Omental fat pad (tissue), 4 donors: Measurements from ENCODE around the gene MB. TPM values are rescaled to one million over a fixed set of nuclear protein-coding genes. Genes with fewer than 3 reads are reported as not detected.

Experiments used
- ATAC-seq: fragments of 150-250 bp; one replicate; pipeline ENCODE4 v1.9.1; 2016; ENCODE audit warnings: mild to moderate bottlenecking, moderate library complexity; ENCODE audit not compliant: low FRiP score
- DNase-seq: peaks from one replicate; pipeline ENCODE4 v3.0.0-alpha.2; 2019; ENCODE audit warnings: low spot score
- total RNA-seq, 4 donors: library from RNA; depleted of rRNA; stranded (reverse); fragments of >200 nt; gene quantifications; one replicate each; pipeline ENCODE4 v1.1.0, GENCODE V29; 2016
- TF ChIP-seq, protein P1 (sequence below), 3 donors: fragments of 450-650 bp; IDR thresholded peaks; one replicate each; pipeline ENCODE4 v1.5.1; 2016 to 2017; ENCODE audit warnings: antibody characterized with exemption in 3 of 3, mild to moderate bottlenecking in 3 of 3, moderate library complexity in 2 of 3

MB gene
- total RNA-seq, 4 donors from 2014 or later: 0.44 TPM; not detected in 3

DNA sequence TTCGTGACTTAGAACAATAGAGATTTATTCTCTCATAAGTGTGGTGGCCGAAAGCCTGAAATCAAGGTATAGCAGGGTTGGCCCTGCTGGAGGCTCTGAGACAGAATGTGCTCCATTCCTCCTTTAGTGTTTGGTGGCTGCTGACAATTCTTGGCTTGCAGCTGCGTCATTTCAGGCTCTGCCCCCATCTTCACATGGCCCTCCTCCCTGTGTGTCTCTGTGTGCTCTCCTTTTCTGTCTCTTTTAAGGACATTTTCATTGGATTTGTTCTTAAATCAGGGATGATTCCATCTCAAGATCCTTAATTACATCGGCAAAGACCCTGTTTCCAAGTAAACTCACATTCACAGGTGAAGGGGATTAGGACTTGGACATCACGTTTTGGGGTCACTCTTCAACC, 20.9 kb upstream of the MB start:
- DNase-seq (no peak), ATAC-seq (no peak)
- TF ChIP-seq, protein P1, sequence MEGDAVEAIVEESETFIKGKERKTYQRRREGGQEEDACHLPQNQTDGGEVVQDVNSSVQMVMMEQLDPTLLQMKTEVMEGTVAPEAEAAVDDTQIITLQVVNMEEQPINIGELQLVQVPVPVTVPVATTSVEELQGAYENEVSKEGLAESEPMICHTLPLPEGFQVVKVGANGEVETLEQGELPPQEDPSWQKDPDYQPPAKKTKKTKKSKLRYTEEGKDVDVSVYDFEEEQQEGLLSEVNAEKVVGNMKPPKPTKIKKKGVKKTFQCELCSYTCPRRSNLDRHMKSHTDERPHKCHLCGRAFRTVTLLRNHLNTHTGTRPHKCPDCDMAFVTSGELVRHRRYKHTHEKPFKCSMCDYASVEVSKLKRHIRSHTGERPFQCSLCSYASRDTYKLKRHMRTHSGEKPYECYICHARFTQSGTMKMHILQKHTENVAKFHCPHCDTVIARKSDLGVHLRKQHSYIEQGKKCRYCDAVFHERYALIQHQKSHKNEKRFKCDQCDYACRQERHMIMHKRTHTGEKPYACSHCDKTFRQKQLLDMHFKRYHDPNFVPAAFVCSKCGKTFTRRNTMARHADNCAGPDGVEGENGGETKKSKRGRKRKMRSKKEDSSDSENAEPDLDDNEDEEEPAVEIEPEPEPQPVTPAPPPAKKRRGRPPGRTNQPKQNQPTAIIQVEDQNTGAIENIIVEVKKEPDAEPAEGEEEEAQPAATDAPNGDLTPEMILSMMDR (IDR thresholded peaks at IDR 0.05): no peak

DNA sequence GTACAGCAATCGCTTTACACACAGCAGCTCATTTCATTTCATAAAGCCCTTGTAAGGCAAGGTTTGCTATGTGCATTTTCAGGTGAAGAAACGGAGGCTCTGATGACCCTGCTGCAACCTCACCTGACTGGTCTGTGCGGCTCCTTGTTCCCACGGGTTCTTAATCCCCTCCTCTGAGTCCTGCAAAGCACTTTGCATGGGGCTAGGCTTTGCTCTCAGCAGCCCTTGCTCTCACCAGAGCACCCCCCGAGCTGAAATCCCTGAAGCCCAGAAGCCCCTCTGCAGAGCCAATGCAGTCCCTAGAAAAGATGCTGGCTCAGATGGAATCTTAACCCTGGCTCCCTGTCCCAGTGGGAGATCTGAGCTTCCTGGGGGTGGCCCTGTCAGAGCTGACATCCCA, 20.1 kb upstream of the MB start:
- TF ChIP-seq, protein P1 (IDR thresholded peaks at IDR 0.05): no peak
- ATAC-seq (no peak), DNase-seq (no peak)

DNA sequence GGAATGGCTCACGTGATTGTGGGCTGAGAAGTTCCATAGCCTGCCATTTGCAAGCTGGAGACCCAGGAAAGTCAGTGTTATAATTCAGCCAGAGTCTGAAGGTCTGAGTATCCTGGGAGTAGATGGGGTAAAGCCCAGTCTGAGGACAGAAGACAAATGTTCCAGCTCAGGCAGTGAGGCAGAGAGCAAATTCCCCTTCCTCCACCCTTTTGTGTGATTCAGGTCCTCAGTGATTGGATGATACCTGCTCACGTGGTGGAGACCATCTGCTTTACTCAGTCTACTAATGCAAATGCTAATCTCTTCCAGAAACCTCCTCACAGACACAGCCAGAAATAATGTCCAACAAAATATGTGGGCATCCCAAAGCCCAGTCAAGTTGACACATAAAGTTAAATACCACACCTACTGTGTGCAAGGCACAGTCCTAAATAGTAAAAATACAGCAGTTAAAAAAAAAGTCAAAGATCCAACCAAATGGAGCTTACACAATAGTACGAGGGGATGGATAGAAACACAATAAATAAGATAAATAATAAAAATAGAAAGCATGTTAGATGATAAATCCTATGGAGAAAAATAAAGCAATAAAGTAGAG, 17.9 kb upstream of the MB start:
- DNase-seq: no peak
- TF ChIP-seq, protein P1 (IDR thresholded peaks at IDR 0.05): no peak
- no peak for ATAC-seq

DNA sequence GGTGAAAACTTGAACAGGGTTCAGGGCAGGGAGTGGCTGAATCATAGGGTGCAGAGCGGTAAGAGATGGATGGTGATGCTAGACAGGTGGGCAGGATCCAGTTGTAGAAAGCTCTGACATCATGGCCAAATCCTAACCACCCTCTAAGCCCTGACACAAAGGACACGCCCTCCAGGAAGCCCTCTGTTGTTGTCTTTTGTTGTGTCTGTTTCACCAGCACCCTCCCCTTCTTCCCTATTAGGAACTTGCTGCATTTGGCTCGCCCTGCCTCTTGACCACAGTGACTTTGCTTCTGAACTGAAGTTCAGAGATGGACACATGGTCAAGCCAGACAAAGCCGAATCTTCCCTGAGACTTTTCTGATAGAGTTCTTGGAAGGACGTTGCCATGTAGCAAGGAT, 16.9 kb upstream of the MB start:
- TF ChIP-seq, protein P1 (IDR thresholded peaks at IDR 0.05): no peak
- DNase-seq: no peak
- ATAC-seq: no peak

DNA sequence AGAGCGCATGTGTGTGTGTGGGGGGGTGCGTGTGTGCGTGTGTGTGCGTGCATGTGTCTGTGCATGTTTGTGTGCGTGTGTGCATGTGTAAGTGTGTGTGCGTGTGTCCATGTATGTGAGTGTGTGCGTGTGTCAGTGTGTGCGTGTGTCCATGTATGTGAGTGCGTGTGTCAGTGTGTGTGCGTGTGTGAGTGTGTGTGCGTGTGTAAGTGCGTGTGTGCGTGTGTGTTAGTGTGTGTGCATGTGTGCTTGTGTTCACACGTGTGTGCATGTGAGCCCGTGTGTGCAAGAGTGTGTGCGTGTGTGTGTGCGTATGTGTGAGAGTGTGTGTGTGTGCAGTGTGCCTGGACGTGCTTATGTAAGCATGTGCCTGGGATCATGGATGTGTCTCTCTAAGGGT, 16.4 kb upstream of the MB start:
- DNase-seq: no peak
- TF ChIP-seq, protein P1 (IDR thresholded peaks at IDR 0.05): no peak
- ATAC-seq: no peak

DNA sequence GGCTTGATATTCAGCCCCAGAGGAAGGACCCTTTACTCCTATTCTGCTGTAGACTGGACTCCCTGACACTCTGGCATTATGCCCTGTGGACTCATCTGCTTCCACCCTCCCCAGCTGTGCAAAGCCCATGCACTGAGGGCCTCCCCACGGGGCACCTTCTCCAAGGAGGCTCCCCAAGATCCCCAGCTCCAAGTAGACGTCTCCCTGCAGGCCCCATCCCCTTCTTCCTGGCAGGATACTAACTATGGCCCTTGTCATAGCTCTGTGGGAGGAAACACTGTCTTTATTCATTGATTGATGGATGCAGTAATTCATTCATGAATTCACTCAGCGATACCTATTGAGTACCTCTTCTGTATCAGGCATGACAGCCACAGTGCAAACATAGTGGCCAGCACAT, 15.8 kb upstream of the MB start:
- DNase-seq (no peak), ATAC-seq (no peak)
- TF ChIP-seq, protein P1 (IDR thresholded peaks at IDR 0.05): no peak

DNA sequence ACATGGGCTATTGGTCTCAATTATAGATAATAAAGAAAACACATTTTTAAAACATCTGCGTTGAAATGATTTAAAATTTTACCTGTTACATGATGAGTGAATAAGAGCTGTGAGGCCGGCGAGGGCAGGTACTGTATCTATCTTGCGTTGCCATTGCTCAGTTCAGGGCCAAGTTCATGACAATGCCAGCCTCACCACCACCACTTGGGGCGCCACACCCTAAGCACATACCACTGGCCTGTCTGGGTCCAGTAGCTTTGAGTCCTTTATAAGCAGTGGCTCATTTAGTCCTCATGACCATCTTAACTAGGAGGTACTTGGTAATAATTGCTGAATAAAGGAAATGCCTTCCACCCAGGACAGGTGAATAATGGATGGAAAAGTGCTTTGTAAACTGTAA, 14.5 kb upstream of the MB start:
- ATAC-seq: no peak
- TF ChIP-seq, protein P1 (IDR thresholded peaks at IDR 0.05): no peak
- no peak for DNase-seq
